GM12878 (cell line): ENCODE results near the gene PIGQ. TPM values are rescaled to one million over a fixed set of nuclear protein-coding genes. Genes with fewer than 3 reads are reported as not detected.
A peak's percentile ranks its signal among the peaks of the same experiment; 100 is the strongest.

Source experiments
- ATAC-seq: fragments of 200-7000 bp; cut with Tn5 transposase; 3 replicates; pipeline ENCODE4 v1.9.1; 2020; ENCODE audit warnings: mild to moderate bottlenecking, moderate library complexity
- BruUV-seq: library from RNA; stranded (reverse); fragments of 400-500 nt; replicated peaks from 2 replicates; lab custom pipeline; 2021; lab: Mats Ljungman, UMichigan
- CTCF ChIA-PET: fragments of 300-600 bp; sonication (Branson Sonifier 250); formaldehyde crosslinking; extraction: SDS; loops from one replicate; lab custom pipeline; 2021; ENCODE audit warnings: inconsistent platforms; lab: Yijun Ruan, JAX
- POLR2A ChIA-PET: fragments of 350-600 bp; formaldehyde crosslinking; extraction: SDS; loops from one replicate; lab custom pipeline; 2021; ENCODE audit warnings: inconsistent platforms; lab: Charles Lee
- RAD21 ChIA-PET: fragments of 300-600 bp; sonication (Branson Sonifier 250); formaldehyde crosslinking; loops from one replicate; lab custom pipeline; 2023; ENCODE audit warnings: antibody characterized with exemption; ENCODE audit not compliant: unreplicated experiment; lab: Charles Lee
- SMC1A ChIA-PET: fragments of 300-600 bp; sonication (Branson Sonifier 250); formaldehyde crosslinking; loops from one replicate; lab custom pipeline; 2023; ENCODE audit not compliant: unreplicated experiment, uncharacterized antibody; lab: Charles Lee
- DNase-seq: peaks from one replicate; pipeline ENCODE4 v3.0.0-alpha.2; 2011; ENCODE audit warnings: low read depth, low spot score
- FAIRE-seq: peaks from 3 replicates; lab custom pipeline; 2011; peaks lifted over from hg19 to GRCh38; lab: Jason Lieb, UNC
- H2AFZ ChIP-seq: 2 replicates; pipeline ENCODE4 v1.6.0; 2011; ENCODE audit warnings: low read depth, low read length, control low read depth; ENCODE audit not compliant: control insufficient read depth
- H3K27ac ChIP-seq: 2 replicates; pipeline ENCODE4 v1.5.1; 2011; ENCODE audit warnings: control low read depth; ENCODE audit not compliant: control insufficient read depth, insufficient read depth
- H3K27me3 ChIP-seq, 2 experiments: replicated peaks in 1 of 2; 2 replicates each; pipeline versions ENCODE4 v1.6.0 to v1.6.1; 2011; ENCODE audit warnings: low read length in 1 of 2; ENCODE audit not compliant: control insufficient read depth in 2 of 2, insufficient read depth in 2 of 2
- H3K36me3 ChIP-seq, 2 experiments: 2 replicates each; pipeline ENCODE4 v1.5.1; 2011; ENCODE audit warnings: low read length in 1 of 2; ENCODE audit not compliant: control insufficient read depth in 2 of 2, insufficient read depth in 2 of 2
- H3K4me1 ChIP-seq: 2 replicates; pipeline ENCODE4 v1.6.1; 2011; ENCODE audit warnings: mild to moderate bottlenecking, low read length, moderate library complexity, mixed read lengths; ENCODE audit not compliant: control insufficient read depth, insufficient read depth
- H3K4me2 ChIP-seq: 2 replicates; pipeline ENCODE4 v1.6.0; 2011; ENCODE audit warnings: control low read depth; ENCODE audit not compliant: control insufficient read depth, insufficient read depth
- H3K4me3 ChIP-seq: fragments of 200-600 bp; sonication (generic); 2 replicates; pipeline ENCODE4 v1.5.1; 2016
- H3K79me2 ChIP-seq: 2 replicates; pipeline ENCODE4 v1.6.0; 2011; ENCODE audit warnings: low read length; ENCODE audit not compliant: control insufficient read depth, insufficient read depth
- H3K9ac ChIP-seq: 2 replicates; pipeline ENCODE4 v1.8.0; 2011; ENCODE audit warnings: low read length, control low read depth, mixed read lengths; ENCODE audit not compliant: control insufficient read depth, insufficient read depth
- H3K9me3 ChIP-seq: replicated peaks from 3 replicates; pipeline ENCODE4 v1.5.1; 2011; ENCODE audit warnings: mild to moderate bottlenecking, low read length; ENCODE audit not compliant: control insufficient read depth, insufficient read depth
- H4K20me1 ChIP-seq: 2 replicates; pipeline ENCODE4 v1.6.0; 2011; ENCODE audit not compliant: control insufficient read depth, insufficient read depth
- CBX3 ChIP-seq: fragments of 200-600 bp; sonication (generic); IDR thresholded peaks from 2 replicates; pipeline ENCODE4 v1.6.1; 2016; ENCODE audit warnings: low read depth, borderline replicate concordance
- CEBPB ChIP-seq, 2 experiments: fragments of 150-350 bp in 1 of 2; IDR thresholded peaks; 2 replicates each; pipeline ENCODE4 v1.6.1; 2012 to 2014; ENCODE audit warnings: low read depth in 2 of 2, low read length in 2 of 2, borderline replicate concordance in 1 of 2, inconsistent platforms in 1 of 2
- FOXK2 ChIP-seq: fragments of 450-650 bp; IDR thresholded peaks from 2 replicates; pipeline ENCODE4 v1.6.1; 2017; ENCODE audit warnings: mild to moderate bottlenecking, moderate library complexity
- GATAD2B ChIP-seq: fragments of 450-650 bp; conservative IDR thresholded peaks from 2 replicates; pipeline ENCODE4 v1.6.1; 2017; ENCODE audit warnings: low read depth, mild to moderate bottlenecking, moderate library complexity
- NFXL1 ChIP-seq: fragments of 450-650 bp; IDR thresholded peaks from 2 replicates; pipeline ENCODE4 v1.6.1; 2017; ENCODE audit warnings: antibody characterized with exemption, mild to moderate bottlenecking, borderline replicate concordance
- NRF1 ChIP-seq: conservative IDR thresholded peaks from 2 replicates; pipeline ENCODE4 v1.6.1; 2011; ENCODE audit warnings: mild to moderate bottlenecking, low read depth, low read length, improper control_type of control experiment
- POLR2A ChIP-seq: IDR thresholded peaks from 2 replicates; pipeline ENCODE4 v1.6.1; 2011; ENCODE audit warnings: low read depth, mild to moderate bottlenecking, low read length
- POLR2AphosphoS2 ChIP-seq: IDR thresholded peaks from 2 replicates; pipeline ENCODE4 v1.6.1; 2011; ENCODE audit warnings: low read depth, mild to moderate bottlenecking, low read length, improper control_type of control experiment, moderate library complexity
- RAD51 ChIP-seq: fragments of 450-650 bp; IDR thresholded peaks from 2 replicates; pipeline ENCODE4 v1.6.1; 2016; ENCODE audit warnings: moderate library complexity, mild to moderate bottlenecking, inconsistent platforms
- SP1 ChIP-seq: IDR thresholded peaks from one replicate; pipeline ENCODE4 v1.6.1; 2011; ENCODE audit warnings: low read depth, low read length
- SRF ChIP-seq, 2 experiments: IDR thresholded peaks; 2 replicates each; pipeline ENCODE4 v1.6.1; 2011; ENCODE audit warnings: low read depth in 2 of 2, low read length in 2 of 2, mild to moderate bottlenecking in 1 of 2, moderate library complexity in 1 of 2
- TCF12 ChIP-seq: IDR thresholded peaks from 2 replicates; pipeline ENCODE4 v1.6.1; 2011; ENCODE audit warnings: low read depth, mild to moderate bottlenecking, low read length
- ZNF217 ChIP-seq: fragments of 450-650 bp; IDR thresholded peaks from 2 replicates; pipeline ENCODE4 v1.6.1; 2017; ENCODE audit warnings: antibody characterized with exemption, mild to moderate bottlenecking
- ZNF622 ChIP-seq: fragments of 450-650 bp; IDR thresholded peaks from 2 replicates; pipeline ENCODE4 v1.6.1; 2017; ENCODE audit warnings: mild to moderate bottlenecking, inconsistent platforms
- ZSCAN29 ChIP-seq: fragments of 450-650 bp; IDR thresholded peaks from 2 replicates; pipeline ENCODE4 v1.6.1; 2017; ENCODE audit warnings: mild to moderate bottlenecking, moderate library complexity
- WGBS: methylation state at CpG from one replicate; pipeline ENCODE4 v1.1.6; 2016; ENCODE audit warnings: low lambda C conversion rate; ENCODE audit not compliant: insufficient replicate concordance, insufficient coverage; ENCODE audit errors: missing lambda C conversion rate; 5-methylcytosine and 5-hydroxymethylcytosine counted together
- in situ Hi-C: fragments of 300-500 bp; cut with MboI; formaldehyde crosslinking; loops from 9 replicates; pipeline ENCODE4 v1.14.3; 2018; ENCODE audit warnings: mixed read lengths
- intact Hi-C: fragments of 100-400 bp; cut with micrococcal nuclease; formaldehyde crosslinking; loops from one replicate; pipeline ENCODE4 v1.14.2; 2022; ENCODE audit not compliant: unreplicated experiment
- polyA plus RNA-seq, 11 experiments: library from polyadenylated mRNA; depleted of rRNA in 4 of 11; unstranded in 6 of 11; stranded (reverse) in 5 of 11; fragments of >200 nt; fragmentation: Nextera tagmentation in 4 of 11; fragmentation: Illumina TruSeq in 1 of 11; extraction: Ambion mirVana in 4 of 11; extraction: Trizol in 1 of 11; gene quantifications; 1 replicate in 1 of 11; 2 replicates in 10 of 11; pipeline versions ENCODE4 v1.2.1 to v1.2.3, GENCODE V29; 2011 to 2016; ENCODE audit warnings: inconsistent platforms in 2 of 11, missing spikeins in 2 of 11, low read depth in 1 of 11
- total RNA-seq, 4 experiments: library from RNA; depleted of rRNA in 3 of 4; stranded (reverse); fragments of >200 nt in 3 of 4; fragmentation: Illumina TruSeq in 1 of 4; extraction: Trizol in 1 of 4; gene quantifications; 2 replicates each; pipeline versions ENCODE4 v1.2.1 to v1.2.3, GENCODE V29; 2013 to 2021
- TF ChIP-seq, protein P1 (sequence below): IDR thresholded peaks from 2 replicates; pipeline ENCODE4 v1.6.1; 2012; ENCODE audit warnings: low read depth, low read length, improper control_type of control experiment

PIGQ gene
- total and polyA plus RNA-seq, 10 of the 15 experiments (the other 5 are each of a cell fraction or from before 2014, with no cell fraction given) = 1.8 to 31.3 (median 17.5) TPM; not detected in 1

DNA sequence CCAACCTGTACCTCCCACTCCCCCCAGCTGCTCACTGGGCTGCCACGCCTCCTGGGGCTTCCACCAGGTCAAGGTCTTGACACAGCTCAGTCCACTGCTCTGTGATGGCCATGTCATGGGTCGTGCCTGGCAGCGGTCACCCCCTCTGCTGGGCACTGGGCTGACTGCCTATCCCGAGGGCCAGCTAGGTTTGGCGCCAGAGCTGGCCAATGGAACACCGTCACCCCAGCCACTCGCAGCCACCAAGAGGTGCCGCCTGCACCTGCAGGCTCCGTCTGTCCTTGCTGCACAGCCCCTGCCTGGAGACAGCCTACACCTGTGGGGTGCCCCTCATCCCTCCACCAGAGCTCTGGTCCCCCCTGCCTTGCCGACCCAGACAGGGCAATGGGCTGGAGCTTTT, 15.6 kb downstream of the PIGQ start (continued):
- TF ChIP-seq CEBPB (IDR thresholded peaks at IDR 0.05; ENCODE audit: borderline replicate concordance in 1 of 2, low read depth in 2 of 2, low read length in 2 of 2) = no peak
- TF ChIP-seq TCF12 = no peak
- no peak for TF ChIP-seq SRF (IDR thresholded peaks at IDR 0.05; ENCODE audit: low read depth in 2 of 2, low read length in 2 of 2)
- no peak for TF ChIP-seq ZSCAN29
- no peak for TF ChIP-seq SP1
- TF ChIP-seq ZNF217 = no peak
- TF ChIP-seq NRF1 = no peak
- no peak for TF ChIP-seq FOXK2
- no peak for TF ChIP-seq GATAD2B
- TF ChIP-seq NFXL1 = no peak

DNA sequence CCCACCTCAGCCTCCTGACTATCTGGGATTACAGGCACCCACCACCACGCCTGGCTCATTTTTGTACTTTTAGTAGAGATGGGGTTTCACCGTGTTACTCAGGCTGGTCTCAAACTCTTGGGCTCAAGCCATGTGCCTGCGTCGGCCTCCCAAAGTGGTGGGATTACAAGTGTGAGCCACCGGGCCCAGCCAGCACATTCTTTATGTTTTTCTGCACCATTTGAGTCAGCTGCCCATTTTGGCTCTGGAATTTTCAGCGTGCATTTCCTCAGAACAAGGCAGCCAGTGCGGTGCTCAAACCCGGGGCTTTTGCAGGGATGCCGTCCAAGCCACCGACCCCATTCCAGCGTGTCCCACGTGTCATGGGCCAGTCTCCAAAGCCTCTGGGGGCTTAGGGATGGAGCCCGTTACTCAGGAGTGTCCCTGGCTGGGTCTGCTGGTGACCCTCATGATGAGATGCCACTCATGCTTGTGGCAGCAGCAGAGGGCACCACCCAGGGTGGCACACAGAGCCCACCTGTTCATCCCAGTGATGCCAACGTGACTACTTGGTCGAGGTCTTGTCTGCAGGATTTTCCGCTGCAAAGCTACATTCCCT, 16.4 kb downstream of the PIGQ start:
- no peak for DNase-seq
- Histone ChIP-seq H3K79me2 (peaks cover 26% of the 10 kb centered on the region), H3K27me3 (no peaks in the 10 kb centered on the region), H3K27ac (no peak overlapping the region)
- TF ChIP-seq, protein P1, sequence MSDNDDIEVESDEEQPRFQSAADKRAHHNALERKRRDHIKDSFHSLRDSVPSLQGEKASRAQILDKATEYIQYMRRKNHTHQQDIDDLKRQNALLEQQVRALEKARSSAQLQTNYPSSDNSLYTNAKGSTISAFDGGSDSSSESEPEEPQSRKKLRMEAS = no peak
- TF ChIP-seq POLR2AphosphoS2 (0 out of 2 replicates have a peak, but pooled peaks have one; percentile 16), RAD51 (no peak), POLR2A (no peak), ZNF622 (no peak), CBX3 (no peak)
- TF ChIP-seq, all 136 proteins: peak for 1
- intact Hi-C loops = no loop called here
- H3K36me3 ChIP-seq = no peaks in the 10 kb centered on the region
- WGBS = 69% methylated on average over 16 of the region's 16 CpGs
- no TSS peak for BruUV-seq
- SMC1A ChIA-PET = no interaction called here
- no peak for FAIRE-seq
- H4K20me1 ChIP-seq = no peaks in the 10 kb centered on the region
- H3K4me1 ChIP-seq = peaks cover 13% of the 10 kb centered on the region
- no peak for ATAC-seq
- RAD21 ChIA-PET = no interaction called here
- no peaks in the 10 kb centered on the region for H3K9me3 ChIP-seq
- H3K4me3 ChIP-seq = no peak overlapping the region
- H3K9ac ChIP-seq = no peak overlapping the region
- in situ Hi-C loops = no loop called here
- CTCF ChIA-PET = no interaction called here
- no peak overlapping the region for H3K4me2 ChIP-seq
- no peak overlapping the region for H2AFZ ChIP-seq
- POLR2A ChIA-PET = no interaction called here
